HCT116 (cell line): ENCODE results near the gene LY6G6C.

Experiments
- CTCF ChIP-seq, 3 experiments: fragments of 200-600 bp in 1 of 3; sonication (generic) in 1 of 3; IDR thresholded peaks in 2 of 3; conservative IDR thresholded peaks in 1 of 3; 2 replicates each; pipeline ENCODE4 v1.5.1; 2012 to 2017; ENCODE audit warnings: low read depth in 2 of 3, low read length in 2 of 3, antibody characterized with exemption in 1 of 3, borderline replicate concordance in 1 of 3, control low read depth in 1 of 3, mild to moderate bottlenecking in 1 of 3, mixed read lengths in 1 of 3, mixed run types in 1 of 3, moderate library complexity in 1 of 3; ENCODE audit not compliant: insufficient read depth in 1 of 3
- MAX ChIP-seq: IDR thresholded peaks from 2 replicates; pipeline ENCODE4 v1.6.1; 2012
- POLR2A ChIP-seq: IDR thresholded peaks from 2 replicates; pipeline ENCODE4 v1.7.0; 2011; ENCODE audit warnings: borderline replicate concordance; ENCODE audit not compliant: insufficient read depth, insufficient read length; ENCODE audit errors: extremely low read depth
- SRF ChIP-seq: IDR thresholded peaks from 2 replicates; pipeline ENCODE4 v1.6.1; 2012; ENCODE audit warnings: low read depth

- TF ChIP-seq POLR2A = no peak
- no peak for TF ChIP-seq MAX
- TF ChIP-seq CTCF (IDR thresholded peaks at IDR 0.05 in 2 of 3, conservative IDR thresholded peaks at IDR 0.05 in 1 of 3; ENCODE audit: borderline replicate concordance in 1 of 3, insufficient read depth in 1 of 3, low read depth in 2 of 3, low read length in 2 of 3) = no peak
- no peak for TF ChIP-seq SRF
These were observed 15.6 kb downstream of the LY6G6C start for GRCh38 chr6:31705931-31706330.
